ENCODE measurements around the gene BRD7.

DNA sequence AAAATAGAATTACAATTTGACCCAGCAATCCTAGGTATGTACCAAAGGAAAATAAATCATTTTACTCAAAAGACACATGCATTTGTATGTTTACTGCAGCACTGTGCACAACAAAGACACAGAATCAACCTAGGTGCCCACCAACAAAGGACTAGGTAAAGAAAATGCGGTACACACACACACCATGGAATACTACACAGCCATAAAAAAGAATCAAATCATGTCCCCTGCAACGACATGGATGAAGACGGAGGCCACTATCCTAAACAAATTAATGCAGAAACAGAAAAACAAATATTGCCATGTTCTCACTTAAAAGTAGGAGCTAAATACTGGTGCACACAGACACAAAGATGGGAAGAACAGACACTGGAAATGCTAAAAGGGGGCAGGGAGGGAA is 36.2 kb downstream of the BRD7 start:
- TF ChIP-seq, protein P1, sequence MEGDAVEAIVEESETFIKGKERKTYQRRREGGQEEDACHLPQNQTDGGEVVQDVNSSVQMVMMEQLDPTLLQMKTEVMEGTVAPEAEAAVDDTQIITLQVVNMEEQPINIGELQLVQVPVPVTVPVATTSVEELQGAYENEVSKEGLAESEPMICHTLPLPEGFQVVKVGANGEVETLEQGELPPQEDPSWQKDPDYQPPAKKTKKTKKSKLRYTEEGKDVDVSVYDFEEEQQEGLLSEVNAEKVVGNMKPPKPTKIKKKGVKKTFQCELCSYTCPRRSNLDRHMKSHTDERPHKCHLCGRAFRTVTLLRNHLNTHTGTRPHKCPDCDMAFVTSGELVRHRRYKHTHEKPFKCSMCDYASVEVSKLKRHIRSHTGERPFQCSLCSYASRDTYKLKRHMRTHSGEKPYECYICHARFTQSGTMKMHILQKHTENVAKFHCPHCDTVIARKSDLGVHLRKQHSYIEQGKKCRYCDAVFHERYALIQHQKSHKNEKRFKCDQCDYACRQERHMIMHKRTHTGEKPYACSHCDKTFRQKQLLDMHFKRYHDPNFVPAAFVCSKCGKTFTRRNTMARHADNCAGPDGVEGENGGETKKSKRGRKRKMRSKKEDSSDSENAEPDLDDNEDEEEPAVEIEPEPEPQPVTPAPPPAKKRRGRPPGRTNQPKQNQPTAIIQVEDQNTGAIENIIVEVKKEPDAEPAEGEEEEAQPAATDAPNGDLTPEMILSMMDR (IDR thresholded peaks at IDR 0.05) = no peak
- TF ChIP-seq SIN3A (IDR thresholded peaks at IDR 0.05; ENCODE audit: borderline replicate concordance, insufficient read depth, low read depth, low read length) = no peak
- TF ChIP-seq POLR2AphosphoS5 (IDR thresholded peaks at IDR 0.05; ENCODE audit: low read depth, low read length) = no peak
